ENCODE results near the gene HFE.

DNA sequence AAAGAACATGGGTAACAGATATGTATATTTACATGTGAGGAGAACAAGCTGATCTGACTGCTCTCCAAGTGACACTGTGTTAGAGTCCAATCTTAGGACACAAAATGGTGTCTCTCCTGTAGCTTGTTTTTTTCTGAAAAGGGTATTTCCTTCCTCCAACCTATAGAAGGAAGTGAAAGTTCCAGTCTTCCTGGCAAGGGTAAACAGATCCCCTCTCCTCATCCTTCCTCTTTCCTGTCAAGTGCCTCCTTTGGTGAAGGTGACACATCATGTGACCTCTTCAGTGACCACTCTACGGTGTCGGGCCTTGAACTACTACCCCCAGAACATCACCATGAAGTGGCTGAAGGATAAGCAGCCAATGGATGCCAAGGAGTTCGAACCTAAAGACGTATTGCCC lies 5.2 kb downstream of the HFE start:
- TF ChIP-seq POLR2A (IDR thresholded peaks at IDR 0.05) = no peak
- TF ChIP-seq CTCF (IDR thresholded peaks at IDR 0.05) = no peak

Measured in right lobe of liver (tissue), 4 donors.